Stimulated activated CD8-positive, alpha-beta memory T cell treated with anti-CD3 and anti-CD28 coated beads, Interleukin-12 subunit alpha, Interleukin-12 subunit beta, amount 100 ng/mL, for 4 hours (primary cell): Measurements from ENCODE around the gene RNU2-63P.
"Not testable (repeated sequence)": the region's sequence is repeated elsewhere in the genome, so short reads cannot be mapped to it uniquely, and the experiment has no call there.

ENCODE experiments used
- DNase-seq: peaks from one replicate; pipeline ENCODE4 v3.0.0-alpha.2; 2020; ENCODE audit warnings: low read depth

RNU2-63P gene

GRCh38 chr2:88028931-88029330, 12.6 kb upstream of the RNU2-63P start:
- DNase-seq = no peak

GRCh38 chr2:88027697-88028389, 11.5 kb upstream of the RNU2-63P start:
- no peak for DNase-seq

GRCh38 chr2:88024509-88024908, 8.2 kb upstream of the RNU2-63P start:
- no peak for DNase-seq

- DNase-seq = no peak
These were observed 6.2 kb upstream of the RNU2-63P start for GRCh38 chr2:88022669-88022921.

GRCh38 chr2:88019985-88020384, 3.6 kb upstream of the RNU2-63P start:
- no peak for DNase-seq

- DNase-seq = no peak
These were observed 2.6 kb upstream of the RNU2-63P start for GRCh38 chr2:88018909-88019308.

- DNase-seq = not testable (repeated sequence)
These were observed 1.9 kb upstream of the RNU2-63P start for GRCh38 chr2:88018077-88018805.

- not testable (repeated sequence) for DNase-seq
These were observed 1.4 kb upstream of the RNU2-63P start for GRCh38 chr2:88017780-88018038.

- DNase-seq = no peak
These were observed 823 bp upstream of the RNU2-63P start for GRCh38 chr2:88016960-88017779.

- DNase-seq = no peak
These were observed 5.3 kb downstream of the RNU2-63P start for GRCh38 chr2:88011011-88011410.

GRCh38 chr2:88010136-88010535, 6.2 kb downstream of the RNU2-63P start:
- no peak for DNase-seq

- no peak for DNase-seq
These were observed 9.4 kb downstream of the RNU2-63P start for GRCh38 chr2:88006912-88007439.

GRCh38 chr2:88005776-88006175, 10.6 kb downstream of the RNU2-63P start:
- no peak for DNase-seq

GRCh38 chr2:88003074-88003755, 13.1 kb downstream of the RNU2-63P start:
- no peak for DNase-seq

GRCh38 chr2:88002359-88002707, 14.0 kb downstream of the RNU2-63P start:
- DNase-seq = no peak

GRCh38 chr2:88000474-88000873, 15.9 kb downstream of the RNU2-63P start:
- not testable (repeated sequence) for DNase-seq

GRCh38 chr2:87996570-87996969, 19.8 kb downstream of the RNU2-63P start:
- no peak for DNase-seq

- no peak for DNase-seq
These were observed 20.6 kb downstream of the RNU2-63P start for GRCh38 chr2:87995756-87996155.

GRCh38 chr2:87994304-87994850, 22.0 kb downstream of the RNU2-63P start:
- not testable (repeated sequence) for DNase-seq

- DNase-seq = not testable (repeated sequence)
These were observed 23.8 kb downstream of the RNU2-63P start for GRCh38 chr2:87992569-87992968.

- DNase-seq = not testable (repeated sequence)
These were observed 28.9 kb downstream of the RNU2-63P start for GRCh38 chr2:87987473-87987872.

GRCh38 chr2:87985902-87986301, 30.4 kb downstream of the RNU2-63P start:
- not testable (repeated sequence) for DNase-seq
